Panc1 (cell line): ENCODE data around the gene SLC9A9. TPM values are rescaled to one million over a fixed set of nuclear protein-coding genes. Genes with fewer than 3 reads are reported as not detected.

ENCODE experiments used
- ATAC-seq: fragments of 200-7000 bp; cut with Tn5 transposase; 2 replicates; pipeline ENCODE4 v1.9.1; 2020; ENCODE audit warnings: mild to moderate bottlenecking, moderate library complexity
- BruUV-seq: library from RNA; stranded (reverse); fragments of 400-500 nt; replicated peaks from 2 replicates; lab custom pipeline; 2021; lab: Mats Ljungman, UMichigan
- CTCF ChIA-PET: fragments of 300-600 bp; sonication (Branson Sonifier 250); formaldehyde crosslinking; loops from one replicate; lab custom pipeline; 2022; ENCODE audit warnings: antibody characterized with exemption; lab: Charles Lee
- POLR2A ChIA-PET: fragments of 300-600 bp; sonication (Branson Sonifier 250); formaldehyde crosslinking; loops from one replicate; lab custom pipeline; 2022; ENCODE audit warnings: antibody characterized with exemption; lab: Charles Lee
- DNase-seq: peaks from one replicate; pipeline ENCODE4 v3.0.0-alpha.2; 2010; ENCODE audit warnings: low read depth, low spot score
- H3K27ac ChIP-seq: 2 replicates; pipeline ENCODE4 v1.5.1; 2011; ENCODE audit warnings: mild to moderate bottlenecking, low read length, inconsistent platforms
- H3K27me3 ChIP-seq: fragments of 200-500 bp; sonication (Bioruptor generic); 2 replicates; pipeline ENCODE4 v1.6.0; 2014; ENCODE audit warnings: low read length, inconsistent platforms; ENCODE audit not compliant: control insufficient read depth, insufficient read depth
- H3K36me3 ChIP-seq: fragments of 200-500 bp; sonication (Bioruptor generic); 2 replicates; pipeline ENCODE4 v1.5.1; 2014; ENCODE audit warnings: inconsistent platforms, mild to moderate bottlenecking, low read length, moderate library complexity; ENCODE audit not compliant: control insufficient read depth, insufficient read depth
- H3K4me1 ChIP-seq: 2 replicates; pipeline ENCODE4 v1.5.1; 2011; ENCODE audit warnings: inconsistent platforms, mild to moderate bottlenecking, low read length, moderate library complexity; ENCODE audit not compliant: control insufficient read depth, insufficient read depth
- H3K4me3 ChIP-seq, 2 experiments: 2 replicates each; pipeline ENCODE4 v1.5.1; 2011 to 2012; ENCODE audit warnings: low read depth in 2 of 2, low read length in 2 of 2, mild to moderate bottlenecking in 2 of 2, inconsistent platforms in 1 of 2, moderate library complexity in 1 of 2
- H3K9me3 ChIP-seq: fragments of 200-500 bp; sonication (Bioruptor generic); 2 replicates; pipeline ENCODE4 v1.5.1; 2014; ENCODE audit warnings: low read depth, mild to moderate bottlenecking, inconsistent platforms, low read length, moderate library complexity; ENCODE audit not compliant: control insufficient read depth, insufficient read depth
- POLR2AphosphoS5 ChIP-seq: IDR thresholded peaks from 2 replicates; pipeline ENCODE4 v1.6.1; 2012; ENCODE audit warnings: mild to moderate bottlenecking, low read depth, low read length, moderate library complexity
- SIN3A ChIP-seq: IDR thresholded peaks from 2 replicates; pipeline ENCODE4 v1.6.1; 2012; ENCODE audit warnings: low read depth, mild to moderate bottlenecking, low read length, moderate library complexity, borderline replicate concordance; ENCODE audit not compliant: insufficient read depth
- TCF7L2 ChIP-seq: IDR thresholded peaks from 2 replicates; pipeline ENCODE4 v1.6.1; 2011; ENCODE audit warnings: mild to moderate bottlenecking, low read depth, low read length, inconsistent platforms
- in situ Hi-C: cut with HindIII; loops from 2 replicates; pipeline ENCODE4 v1.10.0; 2016; ENCODE audit warnings: low sequenced_read_pairs, low pct_unique_long_range_greater_than_20kb
- intact Hi-C: fragments of 100-400 bp; cut with micrococcal nuclease; formaldehyde crosslinking; loops from one replicate; pipeline ENCODE4 v1.10.0; 2022; ENCODE audit not compliant: unreplicated experiment
- total RNA-seq: library from RNA; stranded (reverse); gene quantifications from one replicate; pipeline ENCODE4 v1.2.1, GENCODE V29; 2021; ENCODE audit not compliant: unreplicated experiment
- TF ChIP-seq, protein P1 (sequence below), 2 experiments: IDR thresholded peaks; 2 replicates each; pipeline ENCODE4 v1.6.1; 2011 to 2012; ENCODE audit warnings: low read depth in 2 of 2, control low read depth in 1 of 2, low read length in 1 of 2, mild to moderate bottlenecking in 1 of 2, moderate library complexity in 1 of 2; ENCODE audit not compliant: insufficient read depth in 1 of 2
- TF ChIP-seq, protein P2 (sequence below): fragments of 450-650 bp; IDR thresholded peaks from 2 replicates; pipeline ENCODE4 v1.5.1; 2017; ENCODE audit warnings: mild to moderate bottlenecking

The SLC9A9 gene
- total RNA-seq, 1 experiment from 2014 or later: not detected

DNA sequence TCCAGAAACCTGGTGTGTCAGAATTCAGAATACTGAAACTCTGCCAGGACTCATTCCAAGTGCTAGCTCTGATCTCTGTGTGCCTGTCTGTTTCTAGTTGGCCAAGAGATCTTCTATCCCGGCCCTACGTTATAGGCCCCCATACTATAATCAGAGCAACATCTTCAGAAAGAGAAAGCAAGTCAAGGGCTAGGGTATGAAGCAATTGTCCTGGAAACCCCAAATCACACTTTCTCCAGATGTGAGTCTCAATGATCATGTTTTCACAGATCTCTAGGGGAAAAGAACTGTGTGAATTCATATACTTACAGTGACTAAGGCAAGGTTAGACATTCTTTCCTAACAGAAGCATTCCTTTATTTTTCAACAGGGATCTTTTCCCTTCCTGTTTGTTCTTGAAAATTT lies 309.7 kb downstream of the SLC9A9 start:
- TF ChIP-seq, protein P1, sequence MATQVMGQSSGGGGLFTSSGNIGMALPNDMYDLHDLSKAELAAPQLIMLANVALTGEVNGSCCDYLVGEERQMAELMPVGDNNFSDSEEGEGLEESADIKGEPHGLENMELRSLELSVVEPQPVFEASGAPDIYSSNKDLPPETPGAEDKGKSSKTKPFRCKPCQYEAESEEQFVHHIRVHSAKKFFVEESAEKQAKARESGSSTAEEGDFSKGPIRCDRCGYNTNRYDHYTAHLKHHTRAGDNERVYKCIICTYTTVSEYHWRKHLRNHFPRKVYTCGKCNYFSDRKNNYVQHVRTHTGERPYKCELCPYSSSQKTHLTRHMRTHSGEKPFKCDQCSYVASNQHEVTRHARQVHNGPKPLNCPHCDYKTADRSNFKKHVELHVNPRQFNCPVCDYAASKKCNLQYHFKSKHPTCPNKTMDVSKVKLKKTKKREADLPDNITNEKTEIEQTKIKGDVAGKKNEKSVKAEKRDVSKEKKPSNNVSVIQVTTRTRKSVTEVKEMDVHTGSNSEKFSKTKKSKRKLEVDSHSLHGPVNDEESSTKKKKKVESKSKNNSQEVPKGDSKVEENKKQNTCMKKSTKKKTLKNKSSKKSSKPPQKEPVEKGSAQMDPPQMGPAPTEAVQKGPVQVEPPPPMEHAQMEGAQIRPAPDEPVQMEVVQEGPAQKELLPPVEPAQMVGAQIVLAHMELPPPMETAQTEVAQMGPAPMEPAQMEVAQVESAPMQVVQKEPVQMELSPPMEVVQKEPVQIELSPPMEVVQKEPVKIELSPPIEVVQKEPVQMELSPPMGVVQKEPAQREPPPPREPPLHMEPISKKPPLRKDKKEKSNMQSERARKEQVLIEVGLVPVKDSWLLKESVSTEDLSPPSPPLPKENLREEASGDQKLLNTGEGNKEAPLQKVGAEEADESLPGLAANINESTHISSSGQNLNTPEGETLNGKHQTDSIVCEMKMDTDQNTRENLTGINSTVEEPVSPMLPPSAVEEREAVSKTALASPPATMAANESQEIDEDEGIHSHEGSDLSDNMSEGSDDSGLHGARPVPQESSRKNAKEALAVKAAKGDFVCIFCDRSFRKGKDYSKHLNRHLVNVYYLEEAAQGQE (IDR thresholded peaks at IDR 0.05; ENCODE audit: insufficient read depth in 1 of 2, low read depth in 2 of 2, low read length in 1 of 2): no peak
- TF ChIP-seq TCF7L2: no peak
- no peak for TF ChIP-seq POLR2AphosphoS5
- TF ChIP-seq, protein P2, sequence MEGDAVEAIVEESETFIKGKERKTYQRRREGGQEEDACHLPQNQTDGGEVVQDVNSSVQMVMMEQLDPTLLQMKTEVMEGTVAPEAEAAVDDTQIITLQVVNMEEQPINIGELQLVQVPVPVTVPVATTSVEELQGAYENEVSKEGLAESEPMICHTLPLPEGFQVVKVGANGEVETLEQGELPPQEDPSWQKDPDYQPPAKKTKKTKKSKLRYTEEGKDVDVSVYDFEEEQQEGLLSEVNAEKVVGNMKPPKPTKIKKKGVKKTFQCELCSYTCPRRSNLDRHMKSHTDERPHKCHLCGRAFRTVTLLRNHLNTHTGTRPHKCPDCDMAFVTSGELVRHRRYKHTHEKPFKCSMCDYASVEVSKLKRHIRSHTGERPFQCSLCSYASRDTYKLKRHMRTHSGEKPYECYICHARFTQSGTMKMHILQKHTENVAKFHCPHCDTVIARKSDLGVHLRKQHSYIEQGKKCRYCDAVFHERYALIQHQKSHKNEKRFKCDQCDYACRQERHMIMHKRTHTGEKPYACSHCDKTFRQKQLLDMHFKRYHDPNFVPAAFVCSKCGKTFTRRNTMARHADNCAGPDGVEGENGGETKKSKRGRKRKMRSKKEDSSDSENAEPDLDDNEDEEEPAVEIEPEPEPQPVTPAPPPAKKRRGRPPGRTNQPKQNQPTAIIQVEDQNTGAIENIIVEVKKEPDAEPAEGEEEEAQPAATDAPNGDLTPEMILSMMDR: no peak
- TF ChIP-seq SIN3A: no peak
- H3K9me3 ChIP-seq: no peaks in the 10 kb centered on the region
- ATAC-seq (no peak), DNase-seq (no peak)
- BruUV-seq: no TSS peak
- in situ Hi-C loops: no loop called here
- no peaks in the 10 kb centered on the region for H3K4me1 ChIP-seq
- H3K27ac ChIP-seq: no peak overlapping the region
- H3K4me3 ChIP-seq: no peak overlapping the region
- ChIA-PET POLR2A (no interaction called here), CTCF (no interaction called here)
- no peaks in the 10 kb centered on the region for H3K36me3 ChIP-seq
- H3K27me3 ChIP-seq: 0 out of 2 replicates have a peak, but pooled peaks cover 4% of the 10 kb centered on the region
- intact Hi-C loops: no loop called here

DNA sequence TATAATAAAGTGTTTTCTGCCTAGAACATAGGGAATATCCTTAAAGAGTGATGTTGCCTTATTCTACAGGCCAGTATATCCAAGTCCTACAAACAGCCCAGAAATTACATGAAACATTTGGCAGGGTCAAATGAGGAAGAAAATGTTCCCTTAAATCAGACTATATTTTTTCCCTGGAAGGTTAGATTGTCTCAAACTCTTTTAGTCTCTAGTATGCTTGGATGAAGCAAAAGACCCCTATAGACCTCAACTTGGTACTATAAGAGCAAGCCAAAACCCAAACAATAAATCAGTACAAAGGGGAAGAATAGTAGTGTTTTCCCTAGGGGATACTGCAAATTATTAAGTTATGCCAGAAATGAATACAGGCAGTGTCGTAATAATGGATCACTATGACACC lies 310.2 kb downstream of the SLC9A9 start:
- no peak overlapping the region for H3K4me3 ChIP-seq
- ATAC-seq (no peak), DNase-seq (no peak)
- H3K4me1 ChIP-seq: no peaks in the 10 kb centered on the region
- in situ Hi-C loops: no loop called here
- H3K36me3 ChIP-seq: no peaks in the 10 kb centered on the region
- TF ChIP-seq, protein P2: no peak
- no peak overlapping the region for H3K27ac ChIP-seq
- no peaks in the 10 kb centered on the region for H3K9me3 ChIP-seq
- intact Hi-C loops: no loop called here
- POLR2A ChIA-PET: no interaction called here
- 0 out of 2 replicates have a peak, but pooled peaks cover 4% of the 10 kb centered on the region for H3K27me3 ChIP-seq
- CTCF ChIA-PET: no interaction called here
- no TSS peak for BruUV-seq
